Epithelial cell of proximal tubule (primary cell): ENCODE measurements around the gene MTHFD1L. TPM values are rescaled to one million over a fixed set of nuclear protein-coding genes. Genes with fewer than 3 reads are reported as not detected.
A peak's percentile ranks its signal among the peaks of the same experiment; 100 is the strongest.

Source experiments
- DNase-seq: peaks from one replicate; pipeline ENCODE4 v3.0.0-alpha.2; 2011; ENCODE audit warnings: low read depth
- H3K4me3 ChIP-seq: 2 replicates; pipeline ENCODE4 v1.5.1; 2011; ENCODE audit warnings: low read depth, mild to moderate bottlenecking, low read length
- total RNA-seq: library from RNA; depleted of rRNA; stranded (reverse); fragments of >200 nt; gene quantifications from 2 replicates; pipeline ENCODE4 v1.2.3, GENCODE V29; 2015
- TF ChIP-seq, protein P1 (sequence below): conservative IDR thresholded peaks from 2 replicates; pipeline ENCODE4 v1.5.1; 2012; ENCODE audit warnings: low read depth, mild to moderate bottlenecking, low read length

The MTHFD1L gene
- total RNA-seq, 1 donor from 2014 or later: 39.5 TPM

DNA sequence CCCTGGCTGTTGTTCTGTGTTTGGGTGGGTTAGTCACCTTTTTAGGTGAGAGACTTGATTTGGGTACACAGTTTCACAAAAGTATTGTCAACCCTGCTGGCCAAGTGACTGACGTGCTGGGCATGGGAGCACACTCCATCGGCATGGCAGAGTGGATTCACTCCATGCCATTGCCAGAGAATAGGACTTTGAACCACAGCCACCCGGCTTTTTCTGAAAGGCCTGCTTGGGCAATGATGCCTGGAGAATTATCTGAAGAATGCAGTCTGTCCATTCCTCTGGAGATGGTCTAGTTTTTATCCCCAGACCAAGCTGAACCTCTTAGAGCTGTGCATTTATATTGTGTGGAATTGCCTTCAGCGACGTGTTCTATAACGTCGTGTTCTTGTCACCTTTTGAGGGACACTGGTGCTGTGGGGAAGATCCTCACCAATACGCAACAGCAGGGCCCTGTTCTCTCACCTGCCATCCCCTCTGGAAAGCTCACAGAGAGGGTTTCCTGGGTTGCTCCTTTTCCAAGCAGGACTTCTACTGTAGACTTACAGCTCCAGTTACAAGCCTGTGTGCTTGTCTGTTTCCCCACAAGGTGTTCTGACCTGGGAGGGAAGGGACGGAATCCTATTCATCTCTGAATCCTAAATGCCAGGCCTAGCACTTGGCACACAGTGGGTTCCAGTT, 190.9 kb downstream of the MTHFD1L start:
- H3K4me3 ChIP-seq: no peak overlapping the region
- TF ChIP-seq, protein P1, sequence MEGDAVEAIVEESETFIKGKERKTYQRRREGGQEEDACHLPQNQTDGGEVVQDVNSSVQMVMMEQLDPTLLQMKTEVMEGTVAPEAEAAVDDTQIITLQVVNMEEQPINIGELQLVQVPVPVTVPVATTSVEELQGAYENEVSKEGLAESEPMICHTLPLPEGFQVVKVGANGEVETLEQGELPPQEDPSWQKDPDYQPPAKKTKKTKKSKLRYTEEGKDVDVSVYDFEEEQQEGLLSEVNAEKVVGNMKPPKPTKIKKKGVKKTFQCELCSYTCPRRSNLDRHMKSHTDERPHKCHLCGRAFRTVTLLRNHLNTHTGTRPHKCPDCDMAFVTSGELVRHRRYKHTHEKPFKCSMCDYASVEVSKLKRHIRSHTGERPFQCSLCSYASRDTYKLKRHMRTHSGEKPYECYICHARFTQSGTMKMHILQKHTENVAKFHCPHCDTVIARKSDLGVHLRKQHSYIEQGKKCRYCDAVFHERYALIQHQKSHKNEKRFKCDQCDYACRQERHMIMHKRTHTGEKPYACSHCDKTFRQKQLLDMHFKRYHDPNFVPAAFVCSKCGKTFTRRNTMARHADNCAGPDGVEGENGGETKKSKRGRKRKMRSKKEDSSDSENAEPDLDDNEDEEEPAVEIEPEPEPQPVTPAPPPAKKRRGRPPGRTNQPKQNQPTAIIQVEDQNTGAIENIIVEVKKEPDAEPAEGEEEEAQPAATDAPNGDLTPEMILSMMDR: peak; percentile 13
- no peak for DNase-seq

DNA sequence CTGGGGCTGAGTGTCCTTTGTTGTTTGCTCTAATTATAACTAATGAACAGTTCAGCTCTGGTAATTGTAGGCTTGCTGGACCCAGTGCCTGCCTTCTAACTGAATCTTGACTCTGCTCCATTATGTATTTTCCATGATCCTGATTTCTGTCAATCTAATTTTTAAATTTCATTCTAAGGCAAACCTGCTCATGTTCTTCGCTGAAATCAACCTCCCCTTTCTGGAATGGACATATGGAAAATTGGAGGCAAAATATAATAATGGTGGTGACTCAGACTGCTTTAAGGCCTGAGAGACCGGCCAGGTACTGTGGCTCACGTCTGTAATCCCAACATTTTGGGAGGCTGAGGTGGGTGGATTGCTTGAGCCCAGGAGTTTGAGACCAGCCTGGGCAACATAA, 191.6 kb downstream of the MTHFD1L start:
- TF ChIP-seq, protein P1: no peak
- no peak overlapping the region for H3K4me3 ChIP-seq
- DNase-seq: no peak

DNA sequence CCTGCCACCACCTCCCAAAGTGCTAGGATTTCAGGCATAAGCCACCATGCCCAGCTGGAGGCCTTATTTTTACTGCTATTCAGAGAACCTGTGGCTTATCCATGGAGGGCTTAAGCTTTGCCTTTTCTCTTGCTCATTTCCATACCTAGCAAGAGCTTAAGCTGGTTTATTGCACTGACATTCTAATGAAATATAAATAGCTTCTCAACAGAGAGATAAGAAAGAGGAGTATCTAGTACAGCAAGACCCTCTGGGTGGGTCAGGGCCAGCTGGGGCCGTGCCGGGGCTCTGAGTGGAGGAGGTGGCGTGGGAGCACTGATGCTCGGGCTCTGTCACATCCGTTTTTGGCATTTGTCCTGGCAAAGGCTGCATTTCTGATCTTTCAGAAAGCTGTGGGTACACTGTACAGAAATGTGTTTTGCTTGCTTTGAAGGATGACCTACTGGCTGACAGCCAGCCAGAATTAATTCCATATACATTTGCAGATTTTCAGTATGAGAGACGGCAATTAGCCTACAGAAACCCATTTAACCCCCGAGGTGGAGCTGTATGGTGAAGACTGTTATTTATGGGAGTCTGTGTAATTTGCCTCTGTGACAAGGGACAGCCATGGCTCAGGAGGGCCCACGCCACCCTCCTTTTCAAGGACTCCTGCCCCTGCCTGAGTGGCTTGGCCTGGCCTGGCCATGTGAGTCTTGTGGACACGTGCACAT, 192.7 kb downstream of the MTHFD1L start:
- TF ChIP-seq, protein P1: no peak
- no peak for DNase-seq
- no peak overlapping the region for H3K4me3 ChIP-seq

DNA sequence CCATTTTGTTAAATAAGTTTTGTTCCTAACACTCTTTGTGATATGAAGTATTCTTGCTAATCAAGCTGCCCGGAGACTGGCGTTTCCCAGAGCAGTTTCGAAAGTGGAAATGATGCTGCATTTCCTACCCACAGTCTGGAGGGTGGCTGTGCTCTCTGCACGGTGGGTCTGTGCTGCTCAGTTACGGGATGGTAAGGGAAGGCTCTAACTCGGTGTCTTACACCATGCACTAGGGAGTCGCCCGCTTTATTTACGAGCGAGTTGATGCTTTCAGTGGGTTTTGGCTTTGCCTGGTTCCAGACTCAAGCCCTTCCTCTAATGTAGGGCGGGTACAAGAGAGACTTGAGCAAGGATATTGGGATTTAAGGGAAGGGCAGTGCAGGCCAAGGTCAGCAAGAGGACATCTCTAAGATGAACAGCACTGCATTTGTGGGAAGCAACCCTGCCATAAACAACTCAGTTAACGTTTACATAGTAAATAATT, 194.2 kb downstream of the MTHFD1L start:
- DNase-seq: no peak
- no peak overlapping the region for H3K4me3 ChIP-seq
- TF ChIP-seq, protein P1: no peak

DNA sequence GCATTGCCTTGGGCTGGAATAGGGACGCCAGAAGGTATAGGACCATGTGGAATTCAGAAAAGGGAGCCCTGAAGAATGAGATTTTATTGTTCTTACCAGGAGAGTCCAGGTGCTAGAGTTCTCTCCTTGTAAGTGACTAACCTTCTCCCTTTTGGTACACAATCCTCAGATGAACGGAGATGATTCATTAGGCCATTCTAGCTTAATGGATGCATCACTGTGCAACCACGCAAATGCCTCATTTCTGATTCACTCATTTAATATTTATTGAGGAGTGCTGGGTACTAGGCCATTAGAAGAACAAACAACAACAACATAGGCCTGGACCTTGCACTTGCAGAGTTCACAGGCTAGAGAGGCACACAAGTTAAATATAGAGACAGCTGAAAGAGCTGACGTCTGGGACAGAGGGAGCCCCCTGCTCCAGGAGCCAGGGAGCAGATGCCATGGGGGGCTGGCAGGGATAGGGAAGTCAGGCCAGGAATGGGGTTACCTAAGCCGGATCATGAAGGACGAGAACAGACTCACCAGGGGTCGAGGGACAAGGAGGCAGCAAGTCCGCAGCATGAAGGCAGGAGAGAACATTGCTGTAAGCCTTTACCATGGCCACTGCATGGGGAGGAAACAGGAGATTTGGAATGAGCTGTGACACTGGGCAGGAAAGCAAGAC, 194.7 kb downstream of the MTHFD1L start:
- DNase-seq: peak; percentile 99
- TF ChIP-seq, protein P1: no peak
- no peak overlapping the region for H3K4me3 ChIP-seq

DNA sequence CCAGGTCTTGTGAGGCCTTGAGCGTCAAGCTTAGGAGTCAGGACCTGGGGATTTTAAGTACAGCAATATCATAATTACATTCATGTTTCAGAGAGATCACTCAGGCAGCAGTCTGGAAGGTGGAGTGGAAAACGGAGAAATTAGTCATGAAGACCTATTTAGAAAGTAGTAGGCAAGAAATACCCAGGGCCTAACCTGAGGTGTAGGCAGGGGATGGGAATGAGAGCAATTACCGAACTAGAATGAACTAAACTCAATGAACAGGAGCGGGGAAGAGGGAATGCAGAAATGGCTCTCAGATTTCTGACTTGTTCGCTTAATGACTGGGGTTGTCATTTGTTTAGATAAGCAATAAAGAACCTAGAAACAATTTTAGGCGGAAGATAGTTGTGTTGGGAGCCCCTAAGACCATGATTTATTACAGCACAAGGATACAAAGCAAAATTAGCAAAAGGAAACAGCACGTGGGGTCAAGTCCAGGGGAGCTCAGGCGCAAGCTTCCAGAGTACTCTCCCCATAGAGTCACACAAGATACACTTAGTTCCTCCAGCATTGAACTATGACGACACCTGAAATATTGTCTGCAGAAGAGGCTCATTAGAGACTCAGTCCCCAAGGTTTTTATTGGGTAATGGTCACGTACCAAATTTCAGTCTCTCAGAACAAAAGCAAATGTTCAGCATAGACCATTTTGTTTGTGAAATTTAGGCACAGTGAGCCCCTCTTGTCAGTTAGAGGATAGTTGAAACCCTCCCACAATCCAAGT, 195.4 kb downstream of the MTHFD1L start:
- no peak for DNase-seq
- H3K4me3 ChIP-seq: no peak overlapping the region
- TF ChIP-seq, protein P1: no peak
